Hepatocyte (in vitro differentiated cells): ENCODE results near the gene LDAF1. TPM values are rescaled to one million over a fixed set of nuclear protein-coding genes. Genes with fewer than 3 reads are reported as not detected.

Source experiments
- DNase-seq: peaks from one replicate; pipeline ENCODE4 v3.0.0-alpha.2; 2016; ENCODE audit warnings: low spot score
- H2AFZ ChIP-seq: fragments of 200-600 bp; sonication (generic); 2 replicates; pipeline ENCODE4 v1.6.0; 2016; ENCODE audit warnings: antibody characterized with exemption, mild to moderate bottlenecking
- H3K27ac ChIP-seq: fragments of 200-600 bp; sonication (generic); 2 replicates; pipeline ENCODE4 v1.5.1; 2016; ENCODE audit warnings: mild to moderate bottlenecking
- H3K27me3 ChIP-seq: fragments of 200-600 bp; sonication (generic); 2 replicates; pipeline ENCODE4 v1.6.1; 2016
- H3K36me3 ChIP-seq: fragments of 200-600 bp; sonication (generic); replicated peaks from 2 replicates; pipeline ENCODE4 v1.5.1; 2016; ENCODE audit warnings: low read depth; ENCODE audit not compliant: insufficient read depth
- H3K4me1 ChIP-seq: fragments of 200-600 bp; sonication (generic); 2 replicates; pipeline ENCODE4 v1.5.1; 2016; ENCODE audit warnings: mild to moderate bottlenecking, moderate library complexity; ENCODE audit not compliant: insufficient read depth
- H3K4me2 ChIP-seq: fragments of 200-600 bp; sonication (generic); 2 replicates; pipeline ENCODE4 v1.6.0; 2016
- H3K4me3 ChIP-seq: fragments of 200-600 bp; sonication (generic); 2 replicates; pipeline ENCODE4 v1.5.1; 2016; ENCODE audit warnings: mild to moderate bottlenecking
- H3K79me2 ChIP-seq: fragments of 200-600 bp; sonication (generic); 2 replicates; pipeline ENCODE4 v1.6.0; 2017; ENCODE audit warnings: mild to moderate bottlenecking
- H3K9me2 ChIP-seq: fragments of 200-600 bp; sonication (generic); replicated peaks from 2 replicates; pipeline ENCODE4 v1.6.0; 2017; ENCODE audit warnings: mild to moderate bottlenecking; ENCODE audit not compliant: insufficient read depth
- H3K9me3 ChIP-seq: fragments of 200-600 bp; sonication (generic); 2 replicates; pipeline ENCODE4 v1.5.1; 2016; ENCODE audit warnings: low read depth, mild to moderate bottlenecking
- H4K20me1 ChIP-seq: fragments of 200-600 bp; sonication (generic); 2 replicates; pipeline ENCODE4 v1.6.0; 2016; ENCODE audit warnings: mild to moderate bottlenecking; ENCODE audit not compliant: insufficient read depth, poor library complexity, severe bottlenecking
- CTCF ChIP-seq: fragments of 200-600 bp; sonication (generic); IDR thresholded peaks from 2 replicates; pipeline ENCODE4 v1.5.1; 2016; ENCODE audit warnings: antibody characterized with exemption, mild to moderate bottlenecking; ENCODE audit not compliant: poor library complexity
- EZH2 ChIP-seq: fragments of 200-600 bp; sonication (generic); IDR thresholded peaks from 2 replicates; pipeline ENCODE4 v1.6.1; 2016; ENCODE audit warnings: antibody characterized with exemption, mild to moderate bottlenecking, borderline replicate concordance
- EZH2phosphoT487 ChIP-seq: fragments of 200-600 bp; sonication (generic); IDR thresholded peaks from one replicate; pipeline ENCODE4 v1.6.1; 2018; ENCODE audit warnings: antibody characterized with exemption, mild to moderate bottlenecking, low read depth, moderate library complexity; ENCODE audit not compliant: unreplicated experiment, severe bottlenecking
- WGBS: methylation state at CpG from one replicate; pipeline ENCODE4 v1.1.6; 2016; ENCODE audit warnings: low lambda C conversion rate; ENCODE audit errors: missing lambda C conversion rate; 5-methylcytosine and 5-hydroxymethylcytosine counted together
- polyA plus RNA-seq: library from polyadenylated mRNA; unstranded; fragments of >200 nt; fragmentation: Nextera tagmentation; extraction: Ambion mirVana; gene quantifications from 2 replicates; pipeline ENCODE4 v1.2.1, GENCODE V29; 2016
- total RNA-seq: library from RNA; depleted of rRNA; stranded (reverse); fragments of >200 nt; gene quantifications from 2 replicates; pipeline ENCODE4 v1.2.3, GENCODE V29; 2014

LDAF1 gene
- total and polyA plus RNA-seq, 2 experiments from 2014 or later, result 16.0 to 32.4 TPM

GRCh38 chr16:21185659-21186325, 27.3 kb downstream of the LDAF1 start:
- WGBS, result 91% methylated on average over 12 of the region's 12 CpGs
- no peaks in the 10 kb centered on the region for H3K9me3 ChIP-seq
- no peaks in the 10 kb centered on the region for H3K79me2 ChIP-seq
- DNase-seq, result no peak
- TF ChIP-seq EZH2, result no peak
- no peak for TF ChIP-seq CTCF
- TF ChIP-seq EZH2phosphoT487, result no peak
- no peaks in the 10 kb centered on the region for H3K27me3 ChIP-seq
- H3K9me2 ChIP-seq, result no peaks in the 10 kb centered on the region
- no peaks in the 10 kb centered on the region for H3K36me3 ChIP-seq
- H3K4me2 ChIP-seq, result no peak overlapping the region
- no peak overlapping the region for H3K4me3 ChIP-seq
- no peak overlapping the region for H3K27ac ChIP-seq
- H2AFZ ChIP-seq, result no peak overlapping the region
- H3K4me1 ChIP-seq, result no peaks in the 10 kb centered on the region
- no peaks in the 10 kb centered on the region for H4K20me1 ChIP-seq

- Histone ChIP-seq H3K4me2 (no peak overlapping the region), H3K79me2 (no peaks in the 10 kb centered on the region)
Observed at GRCh38 chr16:21186326-21186691, 27.8 kb downstream of the LDAF1 start.

GRCh38 chr16:21189311-21189710, 30.8 kb downstream of the LDAF1 start:
- H4K20me1 ChIP-seq, result no peaks in the 10 kb centered on the region
- H3K27ac ChIP-seq, result no peak overlapping the region
- no peak overlapping the region for H3K4me2 ChIP-seq
- no peaks in the 10 kb centered on the region for H3K4me1 ChIP-seq
- no peak overlapping the region for H2AFZ ChIP-seq
- no peak for DNase-seq
- H3K27me3 ChIP-seq, result no peaks in the 10 kb centered on the region
- no peaks in the 10 kb centered on the region for H3K36me3 ChIP-seq
- TF ChIP-seq EZH2 (no peak), CTCF (no peak), EZH2phosphoT487 (no peak)
- H3K79me2 ChIP-seq, result no peaks in the 10 kb centered on the region
- no peaks in the 10 kb centered on the region for H3K9me2 ChIP-seq
- H3K4me3 ChIP-seq, result no peak overlapping the region
- 90% methylated on average over 5 of the region's 5 CpGs for WGBS
- H3K9me3 ChIP-seq, result no peaks in the 10 kb centered on the region

More at GRCh38 chr16:21186326-21186691, 27.8 kb downstream of the LDAF1 start:
- Histone ChIP-seq H3K27ac (no peak overlapping the region), H2AFZ (no peak overlapping the region), H4K20me1 (no peaks in the 10 kb centered on the region), H3K9me2 (no peaks in the 10 kb centered on the region), H3K4me1 (no peaks in the 10 kb centered on the region), H3K4me3 (no peak overlapping the region), H3K9me3 (no peaks in the 10 kb centered on the region), H3K27me3 (no peaks in the 10 kb centered on the region), H3K36me3 (no peaks in the 10 kb centered on the region)
- WGBS, result 79% methylated on average over 4 of the region's 4 CpGs
- TF ChIP-seq EZH2phosphoT487 (no peak), EZH2 (no peak), CTCF (no peak)
- no peak for DNase-seq
